Transverse colon (tissue), 4 donors: ENCODE measurements around the gene PMEL.

Source experiments
- EP300 ChIP-seq: sonication (generic); formaldehyde crosslinking; IDR thresholded peaks from one replicate; pipeline ENCODE4 v1.6.1; 2017; ENCODE audit warnings: antibody characterized with exemption, low read depth
- POLR2A ChIP-seq: fragments of 450-650 bp; IDR thresholded peaks from one replicate; pipeline ENCODE4 v1.6.1; 2016; ENCODE audit warnings: antibody characterized with exemption, mild to moderate bottlenecking, moderate library complexity
- POLR2AphosphoS5 ChIP-seq, 3 donors: sonication (generic); formaldehyde crosslinking; IDR thresholded peaks; one replicate each; pipeline ENCODE4 v1.6.1; 2016; ENCODE audit warnings: antibody characterized with exemption in 3 of 3
- TF ChIP-seq, protein P1 (sequence below), 5 experiments: fragments of 200-600 bp in 3 of 5; fragments of 450-650 bp in 2 of 5; sonication (generic) in 3 of 5; IDR thresholded peaks; 1 replicate in 2 of 5; 2 replicates in 3 of 5; pipeline ENCODE4 v1.5.1; 2016 to 2017; ENCODE audit warnings: antibody characterized with exemption in 5 of 5, inconsistent platforms in 3 of 5, mild to moderate bottlenecking in 2 of 5, moderate library complexity in 1 of 5

DNA sequence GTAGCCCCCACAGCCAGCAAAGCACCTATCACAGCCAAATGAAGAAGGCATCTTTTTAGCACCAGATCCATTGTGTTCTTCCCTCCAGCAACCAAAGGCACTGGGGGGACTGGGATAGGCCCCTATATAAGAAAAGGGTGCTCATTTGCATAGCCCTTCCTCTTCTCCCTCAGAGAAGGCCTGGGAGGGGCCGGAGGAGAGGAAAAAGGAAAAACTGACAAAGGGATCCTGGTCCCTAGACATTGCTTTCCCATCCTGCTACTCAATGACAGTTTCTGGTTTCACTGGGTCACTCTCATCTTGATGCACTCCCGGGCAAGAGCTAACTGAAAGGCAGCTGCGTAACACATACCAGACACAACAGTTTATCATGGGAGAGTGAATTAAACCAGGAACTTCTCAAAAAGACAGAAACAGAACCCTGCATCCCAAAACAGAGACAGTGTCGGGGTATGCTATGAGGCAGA lies at the start of gene PMEL:
- TF ChIP-seq, protein P1, sequence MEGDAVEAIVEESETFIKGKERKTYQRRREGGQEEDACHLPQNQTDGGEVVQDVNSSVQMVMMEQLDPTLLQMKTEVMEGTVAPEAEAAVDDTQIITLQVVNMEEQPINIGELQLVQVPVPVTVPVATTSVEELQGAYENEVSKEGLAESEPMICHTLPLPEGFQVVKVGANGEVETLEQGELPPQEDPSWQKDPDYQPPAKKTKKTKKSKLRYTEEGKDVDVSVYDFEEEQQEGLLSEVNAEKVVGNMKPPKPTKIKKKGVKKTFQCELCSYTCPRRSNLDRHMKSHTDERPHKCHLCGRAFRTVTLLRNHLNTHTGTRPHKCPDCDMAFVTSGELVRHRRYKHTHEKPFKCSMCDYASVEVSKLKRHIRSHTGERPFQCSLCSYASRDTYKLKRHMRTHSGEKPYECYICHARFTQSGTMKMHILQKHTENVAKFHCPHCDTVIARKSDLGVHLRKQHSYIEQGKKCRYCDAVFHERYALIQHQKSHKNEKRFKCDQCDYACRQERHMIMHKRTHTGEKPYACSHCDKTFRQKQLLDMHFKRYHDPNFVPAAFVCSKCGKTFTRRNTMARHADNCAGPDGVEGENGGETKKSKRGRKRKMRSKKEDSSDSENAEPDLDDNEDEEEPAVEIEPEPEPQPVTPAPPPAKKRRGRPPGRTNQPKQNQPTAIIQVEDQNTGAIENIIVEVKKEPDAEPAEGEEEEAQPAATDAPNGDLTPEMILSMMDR (IDR thresholded peaks at IDR 0.05) = no peak
- TF ChIP-seq POLR2AphosphoS5 (IDR thresholded peaks at IDR 0.05) (no peak), POLR2A (no peak), EP300 (no peak)
